SK-N-SH (cell line): ENCODE data around the gene BTG3. TPM values are rescaled to one million over a fixed set of nuclear protein-coding genes. Genes with fewer than 3 reads are reported as not detected.

ENCODE experiments used
- CTCF ChIA-PET: fragments of 300-600, 350-600 bp; formaldehyde crosslinking; extraction: SDS; loops from one replicate; lab custom pipeline; 2021; lab: Yijun Ruan, JAX
- POLR2A ChIA-PET: fragments of 350-600 bp; sonication (Branson Sonifier 250); formaldehyde crosslinking; extraction: SDS; loops from one replicate; lab custom pipeline; 2020; ENCODE audit warnings: antibody characterized with exemption, inconsistent platforms; lab: Yijun Ruan, JAX
- DNase-seq: peaks from one replicate; pipeline ENCODE4 v3.0.0; 2012
- H2AFZ ChIP-seq: fragments of 200-600 bp; sonication (generic); 2 replicates; pipeline ENCODE4 v1.8.1; 2016; ENCODE audit warnings: antibody characterized with exemption, mild to moderate bottlenecking, low read depth
- H3F3A ChIP-seq: fragments of 200-600 bp; sonication (generic); replicated peaks from 2 replicates; pipeline ENCODE3; 2016; ENCODE audit warnings: antibody characterized with exemption, mild to moderate bottlenecking; ENCODE audit not compliant: insufficient read depth
- H3K27ac ChIP-seq, 2 experiments: fragments of 200-500 bp in 1 of 2; fragments of 200-600 bp in 1 of 2; sonication (Bioruptor generic) in 1 of 2; sonication (generic), shearing (Covaris generic) in 1 of 2; 2 replicates each; pipeline versions ENCODE4 v1.5.1 to v1.6.1; 2014 to 2016; ENCODE audit warnings: low read depth in 2 of 2, inconsistent platforms in 1 of 2, low read length in 1 of 2, mild to moderate bottlenecking in 1 of 2, mixed read lengths in 1 of 2
- H3K27me3 ChIP-seq: fragments of 200-600 bp; sonication (generic), shearing (Covaris generic); 2 replicates; pipeline ENCODE4 v1.6.1; 2016; ENCODE audit warnings: mixed run types; ENCODE audit not compliant: insufficient read depth
- H3K36me3 ChIP-seq, 2 experiments: fragments of 200-500 bp in 1 of 2; fragments of 200-600 bp in 1 of 2; sonication (Bioruptor generic) in 1 of 2; sonication (generic) in 1 of 2; replicated peaks in 1 of 2; 2 replicates each; pipeline versions ENCODE3 to v1.5.1; 2014 to 2016; ENCODE audit warnings: low read length in 1 of 2, mild to moderate bottlenecking in 1 of 2; ENCODE audit not compliant: insufficient read depth in 2 of 2, control insufficient read depth in 1 of 2
- H3K4me1 ChIP-seq, 2 experiments: fragments of 200-500 bp in 1 of 2; fragments of 200-600 bp in 1 of 2; sonication (Bioruptor generic) in 1 of 2; sonication (generic), shearing (Covaris generic) in 1 of 2; 2 replicates each; pipeline versions ENCODE4 v1.5.1 to v1.6.1; 2014 to 2016; ENCODE audit warnings: low read depth in 1 of 2, low read length in 1 of 2, mixed run types in 1 of 2; ENCODE audit not compliant: insufficient read depth in 2 of 2, control insufficient read depth in 1 of 2
- H3K4me2 ChIP-seq: fragments of 200-600 bp; sonication (generic), shearing (Covaris generic); 2 replicates; pipeline ENCODE4 v1.6.1; 2017; ENCODE audit warnings: mixed run types
- H3K4me3 ChIP-seq, 2 experiments: fragments of 200-500 bp in 1 of 2; fragments of 200-600 bp in 1 of 2; sonication (Bioruptor generic) in 1 of 2; sonication (generic), shearing (Covaris generic) in 1 of 2; 2 replicates each; pipeline versions ENCODE4 v1.5.1 to v1.8.1; 2014 to 2016; ENCODE audit warnings: low read depth in 2 of 2, inconsistent platforms in 1 of 2, low read length in 1 of 2, mild to moderate bottlenecking in 1 of 2, mixed read lengths in 1 of 2, moderate library complexity in 1 of 2
- H3K79me2 ChIP-seq: fragments of 200-600 bp; sonication (generic); 2 replicates; pipeline ENCODE4 v1.8.1; 2017; ENCODE audit warnings: mild to moderate bottlenecking; ENCODE audit not compliant: insufficient read depth
- H3K9ac ChIP-seq: fragments of 200-600 bp; sonication (generic); 2 replicates; pipeline ENCODE4 v1.6.1; 2017; ENCODE audit warnings: mixed run types
- H3K9me2 ChIP-seq: fragments of 200-600 bp; sonication (generic); 2 replicates; pipeline ENCODE4 v1.6.1; 2017; ENCODE audit warnings: mixed run types
- H3K9me3 ChIP-seq: fragments of 200-600 bp; sonication (generic); 2 replicates; pipeline ENCODE4 v1.6.1; 2017; ENCODE audit warnings: mixed run types, mild to moderate bottlenecking, moderate library complexity
- H4K20me1 ChIP-seq: fragments of 200-600 bp; sonication (generic); 2 replicates; pipeline ENCODE4 v1.6.1; 2017; ENCODE audit warnings: mild to moderate bottlenecking, mixed run types; ENCODE audit not compliant: insufficient read depth
- CHD2 ChIP-seq: fragments of 150-350 bp; IDR thresholded peaks from 2 replicates; pipeline ENCODE4 v1.6.1; 2018; ENCODE audit warnings: low read length; ENCODE audit not compliant: partially characterized antibody
- CTCF ChIP-seq: fragments of 200-600 bp; sonication (generic); IDR thresholded peaks from 2 replicates; pipeline ENCODE4 v1.6.1; 2017; ENCODE audit warnings: antibody characterized with exemption, mild to moderate bottlenecking, moderate library complexity
- ELF1 ChIP-seq: IDR thresholded peaks from 2 replicates; pipeline ENCODE4 v1.4.0; 2012
- FOXJ3 ChIP-seq: sonication (generic); formaldehyde crosslinking; IDR thresholded peaks from 2 replicates; pipeline ENCODE4 v1.5.1; 2020; ENCODE audit warnings: mild to moderate bottlenecking, missing genetic modification reagents
- GABPA ChIP-seq: IDR thresholded peaks from 2 replicates; pipeline ENCODE4 v1.4.0; 2012; ENCODE audit warnings: low read depth, mild to moderate bottlenecking
- GATA2 ChIP-seq: sonication (generic); formaldehyde crosslinking; IDR thresholded peaks from 2 replicates; pipeline ENCODE4 v1.5.0; 2020; ENCODE audit warnings: mild to moderate bottlenecking, missing genetic modification reagents
- IRF3 ChIP-seq: fragments of 150-350 bp; IDR thresholded peaks from 2 replicates; pipeline ENCODE4 v1.6.1; 2016; ENCODE audit warnings: mild to moderate bottlenecking, low read depth, low read length
- JUND ChIP-seq: IDR thresholded peaks from 2 replicates; pipeline ENCODE4 v1.4.0; 2012
- MXI1 ChIP-seq: IDR thresholded peaks from 2 replicates; pipeline ENCODE4 v1.6.1; 2012; ENCODE audit warnings: mild to moderate bottlenecking, low read depth, low read length, improper control_type of control experiment
- NFIC ChIP-seq: IDR thresholded peaks from 2 replicates; pipeline ENCODE4 v1.4.0; 2012; ENCODE audit warnings: borderline replicate concordance
- NRF1 ChIP-seq: IDR thresholded peaks from 2 replicates; pipeline ENCODE4 v1.6.1; 2012; ENCODE audit warnings: low read depth, mild to moderate bottlenecking, low read length
- PBX3 ChIP-seq: IDR thresholded peaks from 2 replicates; pipeline ENCODE4; 2012
- RAD21 ChIP-seq: IDR thresholded peaks from 2 replicates; pipeline ENCODE4 v1.6.1; 2012; ENCODE audit warnings: mild to moderate bottlenecking, low read length
- RCOR1 ChIP-seq: fragments of 150-350 bp; IDR thresholded peaks from 2 replicates; pipeline ENCODE4 v1.6.1; 2017; ENCODE audit warnings: antibody characterized with exemption, low read length
- RFX5 ChIP-seq: IDR thresholded peaks from 2 replicates; pipeline ENCODE4 v1.6.1; 2012; ENCODE audit warnings: mild to moderate bottlenecking, improper control_type of control experiment, low read length
- SIN3A ChIP-seq: IDR thresholded peaks from 2 replicates; pipeline ENCODE4 v1.6.1; 2012; ENCODE audit warnings: low read depth, mild to moderate bottlenecking, low read length, moderate library complexity, borderline replicate concordance
- SMC3 ChIP-seq: IDR thresholded peaks from 2 replicates; pipeline ENCODE4 v1.6.1; 2012; ENCODE audit warnings: low read depth, low read length, improper control_type of control experiment
- TAF1 ChIP-seq: IDR thresholded peaks from 2 replicates; pipeline ENCODE4 v1.6.1; 2012; ENCODE audit warnings: low read depth, mild to moderate bottlenecking, low read length, moderate library complexity, borderline replicate concordance
- USF2 ChIP-seq: fragments of 150-350 bp; IDR thresholded peaks from 2 replicates; pipeline ENCODE4 v1.6.1; 2017; ENCODE audit warnings: antibody characterized with exemption, low read length, low read depth, borderline replicate concordance
- WGBS: methylation state at CpG from one replicate; pipeline ENCODE4 v1.1.6; 2017; ENCODE audit warnings: low lambda C conversion rate; 5-methylcytosine and 5-hydroxymethylcytosine counted together
- polyA plus RNA-seq, 3 experiments: library from polyadenylated mRNA; depleted of rRNA; stranded (reverse); fragments of >200 nt; gene quantifications; 2 replicates each; pipeline ENCODE4 v1.2.3, GENCODE V29; 2012
- TF ChIP-seq, protein P1 (sequence below): IDR thresholded peaks from 2 replicates; pipeline ENCODE4 v1.4.0; 2012; ENCODE audit warnings: low read depth
- TF ChIP-seq, protein P2 (sequence below): IDR thresholded peaks from 2 replicates; pipeline ENCODE4 v1.6.1; 2012; ENCODE audit warnings: mild to moderate bottlenecking, low read depth, low read length, moderate library complexity
- TF ChIP-seq, protein P3 (sequence below): IDR thresholded peaks from 2 replicates; pipeline ENCODE4 v1.4.0; 2012; ENCODE audit warnings: low read depth, borderline replicate concordance

Gene BTG3, protein sequence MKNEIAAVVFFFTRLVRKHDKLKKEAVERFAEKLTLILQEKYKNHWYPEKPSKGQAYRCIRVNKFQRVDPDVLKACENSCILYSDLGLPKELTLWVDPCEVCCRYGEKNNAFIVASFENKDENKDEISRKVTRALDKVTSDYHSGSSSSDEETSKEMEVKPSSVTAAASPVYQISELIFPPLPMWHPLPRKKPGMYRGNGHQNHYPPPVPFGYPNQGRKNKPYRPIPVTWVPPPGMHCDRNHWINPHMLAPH
- 36.7 and 42.5 TPM in 2 replicates for polyA plus RNA-seq (2012; rRNA removed)
- 49.9 and 54.6 TPM in 2 replicates for polyA plus RNA-seq (2012; cell fraction: cytosol; rRNA removed)
- polyA plus RNA-seq (2012; cell fraction: nucleus; rRNA removed), result 30.4 and 37.3 TPM in 2 replicates

DNA sequence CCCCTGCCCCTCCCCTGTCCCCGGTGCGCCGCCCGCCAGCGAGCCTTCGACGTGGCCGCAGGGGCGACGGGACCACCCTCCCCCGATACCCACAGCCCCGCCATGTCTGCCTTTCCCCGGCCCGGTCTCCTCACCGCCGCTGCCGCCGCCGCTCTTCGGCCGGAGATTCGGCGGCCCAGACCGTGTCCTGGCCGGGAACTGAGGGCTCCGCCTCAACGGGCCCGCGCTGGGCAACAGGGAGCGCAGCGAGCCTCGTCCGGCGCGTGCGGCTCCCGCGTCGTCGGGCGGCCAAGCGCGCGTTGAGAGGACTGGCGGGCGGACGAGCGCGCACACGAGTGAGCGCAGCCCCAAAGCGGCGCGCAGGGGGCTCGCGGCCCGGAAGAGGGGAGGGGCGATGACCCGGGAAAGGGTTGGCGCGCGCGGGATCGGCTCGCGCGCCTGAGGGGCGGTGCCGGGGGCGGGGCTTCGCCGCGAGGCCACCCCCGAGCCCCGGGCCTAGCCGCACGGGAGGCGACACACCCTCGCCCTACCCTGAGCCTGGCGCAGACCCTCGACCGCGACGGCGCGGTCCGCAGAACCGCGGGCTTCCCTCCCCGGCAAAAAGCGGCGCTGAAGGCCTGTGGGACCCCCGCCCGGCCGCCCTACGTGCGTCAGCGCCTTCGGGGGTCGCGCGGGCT, at the start of gene BTG3:
Gene BTG3 (minus strand): TSS at position 337 of the 677 bp plus-strand sequence. CDS start 3,757 bp downstream, outside the sequence.
- Histone ChIP-seq H3K9ac (peak within 1 kb of the TSS; percentile 89), H3K4me1 (peaks cover 0 to 6% of the 10 kb centered on the region in 2 experiments; a peak in 3 of 4 replicates), H3K27me3 (no peaks in the 10 kb centered on the region), H3K79me2 (peaks cover 45% of the 10 kb centered on the region), H3K36me3 (peaks cover under 1 to 2% of the 10 kb centered on the region in 2 experiments), H3K9me2 (no peaks in the 10 kb centered on the region), H3K27ac (peak within 1 kb of the TSS; percentile 62 to 81), H3K9me3 (no peaks in the 10 kb centered on the region), H3K4me3 (peak within 1 kb of the TSS; percentile 91), H4K20me1 (no peaks in the 10 kb centered on the region), H2AFZ (peak within 1 kb of the TSS; percentile 99), H3K4me2 (peak within 1 kb of the TSS; percentile 85), H3F3A (peaks cover 16% of the 10 kb centered on the region)
- POLR2A ChIA-PET, result no interaction called here
- DNase-seq, result peak; percentile 99
- CTCF ChIA-PET, result interaction anchor here (1.1 to 1.9 kb wide), 2 partner anchors 58 to 226 kb away, joined by 3 to 8 read pairs; no protein-coding TSS in a partner anchor
- TF ChIP-seq RFX5 (no peak), RAD21 (no peak), GATA2 (CRISPR knock-in tag) (no peak), FOXJ3 (no peak), CTCF (no peak), JUND (no peak), NFIC (no peak), SMC3 (no peak), MXI1 (no peak; the same call in 1 of the 2 replicates), PBX3 (no peak), NRF1 (peak; percentile 48), ELF1 (no peak), SIN3A (no peak), IRF3 (no peak), TAF1 (peak; percentile 61), USF2 (no peak), CHD2 (no peak), GABPA (0 out of 2 replicates have a peak, but pooled peaks have one; percentile 43), RCOR1 (no peak)
- TF ChIP-seq, protein P1, sequence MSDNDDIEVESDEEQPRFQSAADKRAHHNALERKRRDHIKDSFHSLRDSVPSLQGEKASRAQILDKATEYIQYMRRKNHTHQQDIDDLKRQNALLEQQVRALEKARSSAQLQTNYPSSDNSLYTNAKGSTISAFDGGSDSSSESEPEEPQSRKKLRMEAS, result peak; percentile 52; the same call in 1 of the 2 replicates
- TF ChIP-seq, protein P2, sequence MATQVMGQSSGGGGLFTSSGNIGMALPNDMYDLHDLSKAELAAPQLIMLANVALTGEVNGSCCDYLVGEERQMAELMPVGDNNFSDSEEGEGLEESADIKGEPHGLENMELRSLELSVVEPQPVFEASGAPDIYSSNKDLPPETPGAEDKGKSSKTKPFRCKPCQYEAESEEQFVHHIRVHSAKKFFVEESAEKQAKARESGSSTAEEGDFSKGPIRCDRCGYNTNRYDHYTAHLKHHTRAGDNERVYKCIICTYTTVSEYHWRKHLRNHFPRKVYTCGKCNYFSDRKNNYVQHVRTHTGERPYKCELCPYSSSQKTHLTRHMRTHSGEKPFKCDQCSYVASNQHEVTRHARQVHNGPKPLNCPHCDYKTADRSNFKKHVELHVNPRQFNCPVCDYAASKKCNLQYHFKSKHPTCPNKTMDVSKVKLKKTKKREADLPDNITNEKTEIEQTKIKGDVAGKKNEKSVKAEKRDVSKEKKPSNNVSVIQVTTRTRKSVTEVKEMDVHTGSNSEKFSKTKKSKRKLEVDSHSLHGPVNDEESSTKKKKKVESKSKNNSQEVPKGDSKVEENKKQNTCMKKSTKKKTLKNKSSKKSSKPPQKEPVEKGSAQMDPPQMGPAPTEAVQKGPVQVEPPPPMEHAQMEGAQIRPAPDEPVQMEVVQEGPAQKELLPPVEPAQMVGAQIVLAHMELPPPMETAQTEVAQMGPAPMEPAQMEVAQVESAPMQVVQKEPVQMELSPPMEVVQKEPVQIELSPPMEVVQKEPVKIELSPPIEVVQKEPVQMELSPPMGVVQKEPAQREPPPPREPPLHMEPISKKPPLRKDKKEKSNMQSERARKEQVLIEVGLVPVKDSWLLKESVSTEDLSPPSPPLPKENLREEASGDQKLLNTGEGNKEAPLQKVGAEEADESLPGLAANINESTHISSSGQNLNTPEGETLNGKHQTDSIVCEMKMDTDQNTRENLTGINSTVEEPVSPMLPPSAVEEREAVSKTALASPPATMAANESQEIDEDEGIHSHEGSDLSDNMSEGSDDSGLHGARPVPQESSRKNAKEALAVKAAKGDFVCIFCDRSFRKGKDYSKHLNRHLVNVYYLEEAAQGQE, result no peak
- TF ChIP-seq, protein P3, sequence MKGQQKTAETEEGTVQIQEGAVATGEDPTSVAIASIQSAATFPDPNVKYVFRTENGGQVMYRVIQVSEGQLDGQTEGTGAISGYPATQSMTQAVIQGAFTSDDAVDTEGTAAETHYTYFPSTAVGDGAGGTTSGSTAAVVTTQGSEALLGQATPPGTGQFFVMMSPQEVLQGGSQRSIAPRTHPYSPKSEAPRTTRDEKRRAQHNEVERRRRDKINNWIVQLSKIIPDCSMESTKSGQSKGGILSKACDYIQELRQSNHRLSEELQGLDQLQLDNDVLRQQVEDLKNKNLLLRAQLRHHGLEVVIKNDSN, result no peak
- WGBS, result 3% methylated on average over 7 of the region's 102 CpGs
